Right lobe of liver (tissue), 6 donors: ENCODE data around the gene SCN4B. TPM values are rescaled to one million over a fixed set of nuclear protein-coding genes. Genes with fewer than 3 reads are reported as not detected.

Experiments used
- ATAC-seq, 4 donors: fragments of 200-7000 bp; cut with Tn5 transposase; one replicate each; pipeline ENCODE4 v1.9.1; 2020; ENCODE audit warnings: mild to moderate bottlenecking in 4 of 4, moderate library complexity in 4 of 4
- DNase-seq, 3 donors: peaks; one replicate each; pipeline ENCODE4 v3.0.0-alpha.2; 2020
- H3K27ac ChIP-seq, 3 donors: fragments of 200-600 bp; one replicate each; pipeline ENCODE4 v1.8.0; 2022
- H3K27me3 ChIP-seq, 2 donors: fragments of 200-600 bp; one replicate each; pipeline ENCODE4 v1.8.0; 2022
- H3K36me3 ChIP-seq, 4 donors: fragments of 200-600 bp; sonication (generic) in 1 of 4; one replicate each; pipeline versions ENCODE4 v1.5.1 to v1.8.0; 2017 to 2022; ENCODE audit warnings: control low read depth in 1 of 4
- H3K4me1 ChIP-seq, 4 donors: fragments of 200-600 bp; sonication (generic) in 1 of 4; one replicate each; pipeline versions ENCODE4 v1.5.1 to v1.8.0; 2017 to 2022; ENCODE audit warnings: control low read depth in 1 of 4
- H3K4me3 ChIP-seq, 3 donors: fragments of 200-600 bp; one replicate each; pipeline ENCODE4 v1.8.0; 2022
- H3K9me3 ChIP-seq, 4 donors: fragments of 200-600 bp; sonication (generic) in 1 of 4; one replicate each; pipeline versions ENCODE4 v1.5.1 to v1.8.0; 2017 to 2022; ENCODE audit warnings: control low read depth in 1 of 4
- CTCF ChIP-seq, 4 donors: fragments of 200-600 bp in 3 of 4; fragments of 450-650 bp in 1 of 4; IDR thresholded peaks; one replicate each; pipeline versions ENCODE4 v1.5.1 to v1.8.0; 2016 to 2022; ENCODE audit warnings: antibody characterized with exemption in 4 of 4, mild to moderate bottlenecking in 2 of 4
- POLR2A ChIP-seq: fragments of 450-650 bp; IDR thresholded peaks from one replicate; pipeline ENCODE4 v1.6.1; 2017; ENCODE audit warnings: antibody characterized with exemption, mild to moderate bottlenecking
- WGBS: methylation state at CpG from one replicate; pipeline ENCODE4 v1.1.6; 2018; ENCODE audit warnings: low coverage, low lambda C conversion rate; ENCODE audit not compliant: insufficient coverage; ENCODE audit errors: missing lambda C conversion rate; 5-methylcytosine and 5-hydroxymethylcytosine counted together
- intact Hi-C, 2 donors: fragments of 100-400 bp; cut with DNase I; formaldehyde crosslinking; loops; one replicate each; pipeline versions ENCODE4 v1.11.2 to v1.14.1; 2022
- total RNA-seq, 6 experiments: library from RNA; depleted of rRNA in 2 of 6; stranded (reverse); fragments of >200 nt in 2 of 6; fragmentation: NEBNext Ultra II Directional in 3 of 6; extraction: Animal tissue kit (Norgen Biotek cat#: 25700) in 3 of 6; gene quantifications; one replicate each; pipeline versions ENCODE4 v1.1.0 to v1.2.4, GENCODE V29; 2016 to 2023
- donor health status: DM: no; HTN: yes; CAD: no.
- donor health status: DM: no; HTN: no; CAD: no.
- donor health status: DM: no; HTN: no; CAD: no.
- donor health status: DM: no; HTN: yes; CAD: no.
- donor health status: DM: no; HTN: yes; CAD: no.

SCN4B gene
- total RNA-seq, 6 experiments from 2014 or later: 0.11 to 0.30 (median 0.23) TPM

DNA sequence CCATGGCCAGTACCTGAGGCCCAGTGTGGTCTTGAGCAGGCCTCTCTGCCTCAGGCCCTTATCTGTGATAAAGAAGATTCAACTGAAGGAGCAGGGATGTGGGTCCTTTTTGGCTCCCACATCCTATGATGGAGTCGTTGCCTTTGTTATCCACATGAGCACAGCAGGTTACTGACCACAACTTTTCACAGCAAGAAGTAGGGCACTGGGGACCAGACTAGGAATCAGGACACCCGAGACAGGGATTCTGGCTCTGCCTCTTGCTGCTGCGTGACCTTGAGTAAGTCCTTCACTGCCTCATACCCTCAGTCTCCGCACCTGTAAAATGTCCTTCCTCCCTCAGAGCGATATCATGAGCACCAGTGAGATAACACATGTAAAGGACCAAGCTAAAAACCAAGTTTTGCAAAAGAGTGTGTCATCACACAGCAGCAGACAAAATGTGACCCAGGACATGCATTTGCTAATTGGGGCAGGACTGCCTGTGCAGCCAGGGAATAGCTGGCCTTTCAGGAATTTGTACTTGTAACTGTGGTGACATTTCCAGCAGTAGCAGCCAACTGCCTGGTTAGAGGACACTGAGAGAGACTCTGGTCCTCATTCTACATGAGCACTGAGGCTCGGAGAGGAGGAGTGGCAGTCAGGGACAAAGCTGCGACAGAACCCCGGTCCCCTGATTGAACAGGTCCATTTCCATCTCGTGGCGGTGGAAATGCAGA, 52.6 kb downstream of the SCN4B start:
- Histone ChIP-seq H3K4me1 (peaks cover 0 to 7% (median 0%) of the 10 kb centered on the region in 4 donors), H3K9me3 (no peaks in the 10 kb centered on the region), H3K27me3 (no peaks in the 10 kb centered on the region), H3K36me3 (no peaks in the 10 kb centered on the region), H3K27ac (no peak overlapping the region), H3K4me3 (no peak overlapping the region)
- ATAC-seq (no peak), DNase-seq (no peak)
- intact Hi-C loops: no loop called here
- TF ChIP-seq POLR2A: no peak
- no peak for TF ChIP-seq CTCF (IDR thresholded peaks at IDR 0.05)
- WGBS: 73% methylated on average over 6 of the region's 10 CpGs

DNA sequence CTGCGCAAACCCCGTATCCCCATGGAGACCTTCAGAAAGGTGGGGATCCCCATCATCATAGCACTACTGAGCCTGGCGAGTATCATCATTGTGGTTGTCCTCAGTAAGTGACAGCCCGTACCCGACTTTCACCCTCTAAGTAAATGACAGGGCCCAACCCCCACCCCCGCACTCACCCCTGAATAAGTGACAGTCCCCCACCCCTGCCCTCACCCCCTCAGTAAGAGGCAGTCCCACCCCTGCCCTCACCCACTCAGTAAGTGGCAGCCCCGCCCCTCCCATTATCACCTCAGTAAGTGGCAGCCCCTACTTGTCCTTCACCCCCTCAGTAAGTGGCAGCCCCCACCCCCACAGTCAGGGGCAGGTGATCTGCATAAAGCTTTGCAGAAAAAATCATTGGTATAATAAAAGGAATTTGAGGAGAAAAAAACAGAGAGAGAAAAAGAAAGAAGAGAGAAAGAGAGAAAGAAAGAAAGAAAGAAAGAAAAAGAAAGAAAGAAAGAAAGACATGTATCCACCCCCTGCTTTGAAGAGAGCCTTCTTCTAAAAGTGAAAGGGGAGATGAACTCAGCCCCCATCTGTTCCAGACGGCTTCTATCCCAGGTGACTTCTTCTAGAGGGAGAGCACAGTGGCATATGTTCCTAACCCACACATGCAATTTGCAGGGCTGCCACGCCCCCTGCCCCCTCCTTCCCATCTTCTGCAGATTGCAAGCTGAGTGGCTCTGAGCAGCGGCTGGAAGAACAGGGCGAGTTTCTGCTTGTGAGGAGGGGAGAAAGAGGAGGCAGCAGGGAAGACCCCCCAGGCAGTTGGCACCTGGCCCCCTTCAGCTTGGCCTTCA, 53.4 kb downstream of the SCN4B start:
- H3K4me1 ChIP-seq: peaks cover 0 to 7% (median 0%) of the 10 kb centered on the region in 4 donors
- no peaks in the 10 kb centered on the region for H3K9me3 ChIP-seq
- whole genome bisulfite sequencing: 80% methylated on average over 6 of the region's 11 CpGs
- TF ChIP-seq CTCF (IDR thresholded peaks at IDR 0.05) (no peak), POLR2A (no peak)
- intact Hi-C loops: no loop called here
- H3K4me3 ChIP-seq: no peak overlapping the region
- no peaks in the 10 kb centered on the region for H3K27me3 ChIP-seq
- DNase-seq: no peak
- no peaks in the 10 kb centered on the region for H3K36me3 ChIP-seq
- no peak for ATAC-seq
- H3K27ac ChIP-seq: no peak overlapping the region

GRCh38 chr11:118095967-118096367, 56.7 kb downstream of the SCN4B start:
- ATAC-seq (peak; percentile 57 to 77 (median 72)), DNase-seq (no peak)
- H3K27me3 ChIP-seq: no peaks in the 10 kb centered on the region
- TF ChIP-seq POLR2A (no peak), CTCF (IDR thresholded peaks at IDR 0.05) (no peak)
- intact Hi-C loops: no loop called here
- no peak overlapping the region for H3K4me3 ChIP-seq
- 8% methylated on average over 1 of the region's 1 CpG for WGBS
- peaks cover 0 to 7% (median 0%) of the 10 kb centered on the region in 4 donors for H3K4me1 ChIP-seq
- no peaks in the 10 kb centered on the region for H3K36me3 ChIP-seq
- no peak overlapping the region for H3K27ac ChIP-seq
- no peaks in the 10 kb centered on the region for H3K9me3 ChIP-seq

DNA sequence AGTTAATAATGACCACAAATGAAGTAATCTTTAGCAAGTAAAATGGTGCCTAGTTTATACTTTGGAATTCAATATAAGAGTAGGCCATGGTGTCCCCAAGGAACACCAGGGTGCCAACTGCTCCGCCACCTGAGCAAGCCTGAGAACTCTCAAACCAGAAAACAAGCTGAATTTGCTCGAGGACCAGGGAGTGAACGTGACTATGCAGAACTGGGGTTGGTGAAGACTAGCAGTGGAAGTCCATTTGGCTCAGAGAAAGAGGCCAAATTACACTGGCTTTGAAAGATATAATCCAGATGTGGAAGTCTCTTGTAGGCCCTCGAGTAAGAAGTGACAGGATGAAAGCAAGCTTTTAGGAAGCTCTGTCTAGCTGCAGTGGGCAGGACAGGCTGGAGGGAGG, 57.1 kb downstream of the SCN4B start:
- WGBS: 76% methylated on average over 3 of the region's 4 CpGs
- no peak for DNase-seq
- Histone ChIP-seq H3K36me3 (no peaks in the 10 kb centered on the region), H3K4me1 (peaks cover 0 to 7% (median 0%) of the 10 kb centered on the region in 4 donors), H3K4me3 (no peak overlapping the region), H3K27me3 (no peaks in the 10 kb centered on the region), H3K9me3 (no peaks in the 10 kb centered on the region), H3K27ac (no peak overlapping the region)
- TF ChIP-seq CTCF (IDR thresholded peaks at IDR 0.05) (no peak), POLR2A (no peak)
- intact Hi-C loops: no loop called here
- peak in 1 of 4 donors; percentile 25 for ATAC-seq
